Hepatocyte (in vitro differentiated cells): ENCODE results near the gene THSD4. TPM values are rescaled to one million over a fixed set of nuclear protein-coding genes. Genes with fewer than 3 reads are reported as not detected.

ENCODE experiments used
- DNase-seq: peaks from one replicate; pipeline ENCODE4 v3.0.0-alpha.2; 2016; ENCODE audit warnings: low spot score
- H2AFZ ChIP-seq: fragments of 200-600 bp; sonication (generic); 2 replicates; pipeline ENCODE4 v1.6.0; 2016; ENCODE audit warnings: antibody characterized with exemption, mild to moderate bottlenecking
- H3K27ac ChIP-seq: fragments of 200-600 bp; sonication (generic); 2 replicates; pipeline ENCODE4 v1.5.1; 2016; ENCODE audit warnings: mild to moderate bottlenecking
- H3K27me3 ChIP-seq: fragments of 200-600 bp; sonication (generic); 2 replicates; pipeline ENCODE4 v1.6.1; 2016
- H3K36me3 ChIP-seq: fragments of 200-600 bp; sonication (generic); replicated peaks from 2 replicates; pipeline ENCODE4 v1.5.1; 2016; ENCODE audit warnings: low read depth; ENCODE audit not compliant: insufficient read depth
- H3K4me1 ChIP-seq: fragments of 200-600 bp; sonication (generic); 2 replicates; pipeline ENCODE4 v1.5.1; 2016; ENCODE audit warnings: mild to moderate bottlenecking, moderate library complexity; ENCODE audit not compliant: insufficient read depth
- H3K4me2 ChIP-seq: fragments of 200-600 bp; sonication (generic); 2 replicates; pipeline ENCODE4 v1.6.0; 2016
- H3K4me3 ChIP-seq: fragments of 200-600 bp; sonication (generic); 2 replicates; pipeline ENCODE4 v1.5.1; 2016; ENCODE audit warnings: mild to moderate bottlenecking
- H3K79me2 ChIP-seq: fragments of 200-600 bp; sonication (generic); 2 replicates; pipeline ENCODE4 v1.6.0; 2017; ENCODE audit warnings: mild to moderate bottlenecking
- H3K9me2 ChIP-seq: fragments of 200-600 bp; sonication (generic); replicated peaks from 2 replicates; pipeline ENCODE4 v1.6.0; 2017; ENCODE audit warnings: mild to moderate bottlenecking; ENCODE audit not compliant: insufficient read depth
- H3K9me3 ChIP-seq: fragments of 200-600 bp; sonication (generic); 2 replicates; pipeline ENCODE4 v1.5.1; 2016; ENCODE audit warnings: low read depth, mild to moderate bottlenecking
- H4K20me1 ChIP-seq: fragments of 200-600 bp; sonication (generic); 2 replicates; pipeline ENCODE4 v1.6.0; 2016; ENCODE audit warnings: mild to moderate bottlenecking; ENCODE audit not compliant: insufficient read depth, poor library complexity, severe bottlenecking
- CTCF ChIP-seq: fragments of 200-600 bp; sonication (generic); IDR thresholded peaks from 2 replicates; pipeline ENCODE4 v1.5.1; 2016; ENCODE audit warnings: antibody characterized with exemption, mild to moderate bottlenecking; ENCODE audit not compliant: poor library complexity
- EZH2 ChIP-seq: fragments of 200-600 bp; sonication (generic); IDR thresholded peaks from 2 replicates; pipeline ENCODE4 v1.6.1; 2016; ENCODE audit warnings: antibody characterized with exemption, mild to moderate bottlenecking, borderline replicate concordance
- EZH2phosphoT487 ChIP-seq: fragments of 200-600 bp; sonication (generic); IDR thresholded peaks from one replicate; pipeline ENCODE4 v1.6.1; 2018; ENCODE audit warnings: antibody characterized with exemption, mild to moderate bottlenecking, low read depth, moderate library complexity; ENCODE audit not compliant: unreplicated experiment, severe bottlenecking
- WGBS: methylation state at CpG from one replicate; pipeline ENCODE4 v1.1.6; 2016; ENCODE audit warnings: low lambda C conversion rate; ENCODE audit errors: missing lambda C conversion rate; 5-methylcytosine and 5-hydroxymethylcytosine counted together
- polyA plus RNA-seq: library from polyadenylated mRNA; unstranded; fragments of >200 nt; fragmentation: Nextera tagmentation; extraction: Ambion mirVana; gene quantifications from 2 replicates; pipeline ENCODE4 v1.2.1, GENCODE V29; 2016
- total RNA-seq: library from RNA; depleted of rRNA; stranded (reverse); fragments of >200 nt; gene quantifications from 2 replicates; pipeline ENCODE4 v1.2.3, GENCODE V29; 2014

Gene THSD4
- total and polyA plus RNA-seq, 2 experiments from 2014 or later, result 4.3 to 7.0 TPM

- Histone ChIP-seq H2AFZ (no peak overlapping the region), H3K27ac (no peak overlapping the region), H3K9me2 (no peaks in the 10 kb centered on the region), H3K79me2 (no peaks in the 10 kb centered on the region), H3K36me3 (no peaks in the 10 kb centered on the region), H3K4me2 (no peak overlapping the region), H4K20me1 (no peaks in the 10 kb centered on the region), H3K4me1 (no peaks in the 10 kb centered on the region), H3K4me3 (no peak overlapping the region), H3K9me3 (no peaks in the 10 kb centered on the region), H3K27me3 (no peaks in the 10 kb centered on the region)
- DNase-seq, result no peak
- WGBS, result 64% methylated on average over 4 of the region's 4 CpGs
- TF ChIP-seq CTCF (no peak), EZH2 (no peak), EZH2phosphoT487 (no peak)
These were observed 189.4 kb downstream of the THSD4 start for GRCh38 chr15:71304681-71305080.

- Histone ChIP-seq H4K20me1 (no peaks in the 10 kb centered on the region), H3K9me2 (no peaks in the 10 kb centered on the region), H2AFZ (no peak overlapping the region), H3K27ac (no peak overlapping the region), H3K4me2 (no peak overlapping the region), H3K9me3 (no peaks in the 10 kb centered on the region), H3K36me3 (no peaks in the 10 kb centered on the region), H3K27me3 (no peaks in the 10 kb centered on the region), H3K4me1 (no peaks in the 10 kb centered on the region), H3K79me2 (no peaks in the 10 kb centered on the region), H3K4me3 (no peak overlapping the region)
- TF ChIP-seq CTCF (no peak), EZH2 (no peak), EZH2phosphoT487 (no peak)
- no peak for DNase-seq
These were observed 191.3 kb downstream of the THSD4 start for GRCh38 chr15:71306538-71306937.

GRCh38 chr15:71312194-71312708, 197.0 kb downstream of the THSD4 start:
- WGBS, result 95% methylated on average over 8 of the region's 8 CpGs

More at GRCh38 chr15:71312194-71312708, 197.0 kb downstream of the THSD4 start:
- Histone ChIP-seq H3K9me3 (no peaks in the 10 kb centered on the region), H3K4me1 (no peaks in the 10 kb centered on the region), H2AFZ (no peak overlapping the region), H3K27ac (no peak overlapping the region), H4K20me1 (no peaks in the 10 kb centered on the region), H3K4me3 (no peak overlapping the region), H3K4me2 (no peak overlapping the region), H3K79me2 (no peaks in the 10 kb centered on the region), H3K9me2 (no peaks in the 10 kb centered on the region), H3K36me3 (no peaks in the 10 kb centered on the region), H3K27me3 (no peaks in the 10 kb centered on the region)
- TF ChIP-seq EZH2 (no peak), CTCF (no peak), EZH2phosphoT487 (no peak)
- no peak for DNase-seq
